SK-N-SH (cell line): ENCODE data around the gene CLIC3. TPM values are rescaled to one million over a fixed set of nuclear protein-coding genes. Genes with fewer than 3 reads are reported as not detected.

Experiments
- CTCF ChIA-PET: fragments of 300-600, 350-600 bp; formaldehyde crosslinking; extraction: SDS; loops from one replicate; lab custom pipeline; 2021; lab: Yijun Ruan, JAX
- POLR2A ChIA-PET: fragments of 350-600 bp; sonication (Branson Sonifier 250); formaldehyde crosslinking; extraction: SDS; loops from one replicate; lab custom pipeline; 2020; ENCODE audit warnings: antibody characterized with exemption, inconsistent platforms; lab: Yijun Ruan, JAX
- DNase-seq: peaks from one replicate; pipeline ENCODE4 v3.0.0; 2012
- H2AFZ ChIP-seq: fragments of 200-600 bp; sonication (generic); 2 replicates; pipeline ENCODE4 v1.8.1; 2016; ENCODE audit warnings: antibody characterized with exemption, mild to moderate bottlenecking, low read depth
- H3F3A ChIP-seq: fragments of 200-600 bp; sonication (generic); replicated peaks from 2 replicates; pipeline ENCODE3; 2016; ENCODE audit warnings: antibody characterized with exemption, mild to moderate bottlenecking; ENCODE audit not compliant: insufficient read depth
- H3K27ac ChIP-seq, 2 experiments: fragments of 200-500 bp in 1 of 2; fragments of 200-600 bp in 1 of 2; sonication (Bioruptor generic) in 1 of 2; sonication (generic), shearing (Covaris generic) in 1 of 2; 2 replicates each; pipeline versions ENCODE4 v1.5.1 to v1.6.1; 2014 to 2016; ENCODE audit warnings: low read depth in 2 of 2, inconsistent platforms in 1 of 2, low read length in 1 of 2, mild to moderate bottlenecking in 1 of 2, mixed read lengths in 1 of 2
- H3K27me3 ChIP-seq: fragments of 200-600 bp; sonication (generic), shearing (Covaris generic); 2 replicates; pipeline ENCODE4 v1.6.1; 2016; ENCODE audit warnings: mixed run types; ENCODE audit not compliant: insufficient read depth
- H3K36me3 ChIP-seq, 2 experiments: fragments of 200-500 bp in 1 of 2; fragments of 200-600 bp in 1 of 2; sonication (Bioruptor generic) in 1 of 2; sonication (generic) in 1 of 2; replicated peaks in 1 of 2; 2 replicates each; pipeline versions ENCODE3 to v1.5.1; 2014 to 2016; ENCODE audit warnings: low read length in 1 of 2, mild to moderate bottlenecking in 1 of 2; ENCODE audit not compliant: insufficient read depth in 2 of 2, control insufficient read depth in 1 of 2
- H3K4me1 ChIP-seq, 2 experiments: fragments of 200-500 bp in 1 of 2; fragments of 200-600 bp in 1 of 2; sonication (Bioruptor generic) in 1 of 2; sonication (generic), shearing (Covaris generic) in 1 of 2; 2 replicates each; pipeline versions ENCODE4 v1.5.1 to v1.6.1; 2014 to 2016; ENCODE audit warnings: low read depth in 1 of 2, low read length in 1 of 2, mixed run types in 1 of 2; ENCODE audit not compliant: insufficient read depth in 2 of 2, control insufficient read depth in 1 of 2
- H3K4me2 ChIP-seq: fragments of 200-600 bp; sonication (generic), shearing (Covaris generic); 2 replicates; pipeline ENCODE4 v1.6.1; 2017; ENCODE audit warnings: mixed run types
- H3K4me3 ChIP-seq, 2 experiments: fragments of 200-500 bp in 1 of 2; fragments of 200-600 bp in 1 of 2; sonication (Bioruptor generic) in 1 of 2; sonication (generic), shearing (Covaris generic) in 1 of 2; 2 replicates each; pipeline versions ENCODE4 v1.5.1 to v1.8.1; 2014 to 2016; ENCODE audit warnings: low read depth in 2 of 2, inconsistent platforms in 1 of 2, low read length in 1 of 2, mild to moderate bottlenecking in 1 of 2, mixed read lengths in 1 of 2, moderate library complexity in 1 of 2
- H3K79me2 ChIP-seq: fragments of 200-600 bp; sonication (generic); 2 replicates; pipeline ENCODE4 v1.8.1; 2017; ENCODE audit warnings: mild to moderate bottlenecking; ENCODE audit not compliant: insufficient read depth
- H3K9ac ChIP-seq: fragments of 200-600 bp; sonication (generic); 2 replicates; pipeline ENCODE4 v1.6.1; 2017; ENCODE audit warnings: mixed run types
- H3K9me2 ChIP-seq: fragments of 200-600 bp; sonication (generic); 2 replicates; pipeline ENCODE4 v1.6.1; 2017; ENCODE audit warnings: mixed run types
- H3K9me3 ChIP-seq: fragments of 200-600 bp; sonication (generic); 2 replicates; pipeline ENCODE4 v1.6.1; 2017; ENCODE audit warnings: mixed run types, mild to moderate bottlenecking, moderate library complexity
- H4K20me1 ChIP-seq: fragments of 200-600 bp; sonication (generic); 2 replicates; pipeline ENCODE4 v1.6.1; 2017; ENCODE audit warnings: mild to moderate bottlenecking, mixed run types; ENCODE audit not compliant: insufficient read depth
- CTCF ChIP-seq: fragments of 200-600 bp; sonication (generic); IDR thresholded peaks from 2 replicates; pipeline ENCODE4 v1.6.1; 2017; ENCODE audit warnings: antibody characterized with exemption, mild to moderate bottlenecking, moderate library complexity
- ELF1 ChIP-seq: IDR thresholded peaks from 2 replicates; pipeline ENCODE4 v1.4.0; 2012
- EP300 ChIP-seq, 2 experiments: IDR thresholded peaks; 2 replicates each; pipeline versions ENCODE4 v1.4.0 to v1.6.1; 2012; ENCODE audit warnings: borderline replicate concordance in 1 of 2, low read depth in 1 of 2, low read length in 1 of 2
- EZH2phosphoT487 ChIP-seq: fragments of 200-600 bp; sonication (generic); IDR thresholded peaks from 2 replicates; pipeline ENCODE4 v1.6.1; 2017; ENCODE audit warnings: low read depth, mixed run types, mild to moderate bottlenecking, antibody characterized with exemption, moderate library complexity, borderline replicate concordance
- FOSL2 ChIP-seq: IDR thresholded peaks from 2 replicates; pipeline ENCODE4 v1.4.0; 2012; ENCODE audit warnings: low read depth, mild to moderate bottlenecking, moderate library complexity, borderline replicate concordance
- FOXJ3 ChIP-seq: sonication (generic); formaldehyde crosslinking; IDR thresholded peaks from 2 replicates; pipeline ENCODE4 v1.5.1; 2020; ENCODE audit warnings: mild to moderate bottlenecking, missing genetic modification reagents
- FOXM1 ChIP-seq: IDR thresholded peaks from 2 replicates; pipeline ENCODE4 v1.4.0; 2012; ENCODE audit warnings: low read depth, mild to moderate bottlenecking
- GABPA ChIP-seq: IDR thresholded peaks from 2 replicates; pipeline ENCODE4 v1.4.0; 2012; ENCODE audit warnings: low read depth, mild to moderate bottlenecking
- GATA2 ChIP-seq: sonication (generic); formaldehyde crosslinking; IDR thresholded peaks from 2 replicates; pipeline ENCODE4 v1.5.0; 2020; ENCODE audit warnings: mild to moderate bottlenecking, missing genetic modification reagents
- JUND ChIP-seq: IDR thresholded peaks from 2 replicates; pipeline ENCODE4 v1.4.0; 2012
- MEF2A ChIP-seq: IDR thresholded peaks from 2 replicates; pipeline ENCODE4 v1.4.0; 2012; ENCODE audit warnings: low read depth, borderline replicate concordance
- MXI1 ChIP-seq: IDR thresholded peaks from 2 replicates; pipeline ENCODE4 v1.6.1; 2012; ENCODE audit warnings: mild to moderate bottlenecking, low read depth, low read length, improper control_type of control experiment
- NFIC ChIP-seq: IDR thresholded peaks from 2 replicates; pipeline ENCODE4 v1.4.0; 2012; ENCODE audit warnings: borderline replicate concordance
- POLR2AphosphoS5 ChIP-seq: IDR thresholded peaks from 2 replicates; pipeline ENCODE4 v1.6.1; 2012; ENCODE audit warnings: low read depth, low read length
- RAD21 ChIP-seq: IDR thresholded peaks from 2 replicates; pipeline ENCODE4 v1.6.1; 2012; ENCODE audit warnings: mild to moderate bottlenecking, low read length
- RCOR1 ChIP-seq: fragments of 150-350 bp; IDR thresholded peaks from 2 replicates; pipeline ENCODE4 v1.6.1; 2017; ENCODE audit warnings: antibody characterized with exemption, low read length
- RFX5 ChIP-seq: IDR thresholded peaks from 2 replicates; pipeline ENCODE4 v1.6.1; 2012; ENCODE audit warnings: mild to moderate bottlenecking, improper control_type of control experiment, low read length
- RXRA ChIP-seq: IDR thresholded peaks from 2 replicates; pipeline ENCODE4 v1.4.0; 2012; ENCODE audit warnings: low read depth, mild to moderate bottlenecking, borderline replicate concordance
- TAF1 ChIP-seq: IDR thresholded peaks from 2 replicates; pipeline ENCODE4 v1.6.1; 2012; ENCODE audit warnings: low read depth, mild to moderate bottlenecking, low read length, moderate library complexity, borderline replicate concordance
- TCF12 ChIP-seq: IDR thresholded peaks from 2 replicates; pipeline ENCODE4 v1.4.0; 2012
- TEAD4 ChIP-seq: IDR thresholded peaks from 2 replicates; pipeline ENCODE4 v1.4.0; 2012; ENCODE audit warnings: mild to moderate bottlenecking, borderline replicate concordance; ENCODE audit not compliant: insufficient read depth
- WGBS: methylation state at CpG from one replicate; pipeline ENCODE4 v1.1.6; 2017; ENCODE audit warnings: low lambda C conversion rate; 5-methylcytosine and 5-hydroxymethylcytosine counted together
- polyA plus RNA-seq, 3 experiments: library from polyadenylated mRNA; depleted of rRNA; stranded (reverse); fragments of >200 nt; gene quantifications; 2 replicates each; pipeline ENCODE4 v1.2.3, GENCODE V29; 2012
- TF ChIP-seq, protein P1 (sequence below): IDR thresholded peaks from 2 replicates; pipeline ENCODE4 v1.4.0; 2012; ENCODE audit warnings: low read depth
- TF ChIP-seq, protein P2 (sequence below): fragments of 150-350 bp; IDR thresholded peaks from 2 replicates; pipeline ENCODE4 v1.6.1; 2017; ENCODE audit warnings: antibody characterized with exemption, low read length, low read depth, borderline replicate concordance

The CLIC3 gene
- polyA plus RNA-seq, 1 of the 3 experiments (the other 2 are of a cell fraction): 1.0 TPM

GRCh38 chr9:136972743-136973142 is 23.6 kb downstream of the CLIC3 start:
- H4K20me1 ChIP-seq: no peaks in the 10 kb centered on the region
- no peak for TF ChIP-seq EZH2phosphoT487
- no peak for TF ChIP-seq RFX5
- no peak for TF ChIP-seq CTCF
- no peak for TF ChIP-seq EP300 (IDR thresholded peaks at IDR 0.05; ENCODE audit: borderline replicate concordance in 1 of 2, low read depth in 1 of 2, low read length in 1 of 2)
- TF ChIP-seq TAF1: no peak
- no peak for TF ChIP-seq MXI1
- no peak for TF ChIP-seq FOXJ3 (CRISPR knock-in tag)
- TF ChIP-seq GATA2: no peak
- no peak for TF ChIP-seq RXRA
- no peak for TF ChIP-seq MEF2A
- TF ChIP-seq TEAD4: no peak
- TF ChIP-seq, protein P1, sequence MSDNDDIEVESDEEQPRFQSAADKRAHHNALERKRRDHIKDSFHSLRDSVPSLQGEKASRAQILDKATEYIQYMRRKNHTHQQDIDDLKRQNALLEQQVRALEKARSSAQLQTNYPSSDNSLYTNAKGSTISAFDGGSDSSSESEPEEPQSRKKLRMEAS: no peak
- no peak for TF ChIP-seq NFIC
- TF ChIP-seq FOXM1: no peak
- TF ChIP-seq RCOR1: no peak
- TF ChIP-seq GABPA: no peak
- TF ChIP-seq ELF1: no peak
- TF ChIP-seq, all 33 proteins: peak for 0
- WGBS: 45% methylated on average over 12 of the region's 13 CpGs
- H3K4me2 ChIP-seq: no peak overlapping the region
- H3K27ac ChIP-seq: no peak overlapping the region
- no peak overlapping the region for H3K4me3 ChIP-seq
- ChIA-PET CTCF (interaction anchor here (0.7 to 4.4 kb wide), 3 partner anchors 25 to 63 kb away, joined by 3 to 24 read pairs (median 3); no protein-coding TSS in a partner anchor), POLR2A (interaction anchor here (1.5 kb wide), 1 partner anchor 22 kb away, joined by 4 read pairs; no protein-coding TSS in a partner anchor)
- peaks cover 0 to 23% of the 10 kb centered on the region in 2 experiments; a peak in 1 of 4 replicates for H3K4me1 ChIP-seq
- no peaks in the 10 kb centered on the region for H3K36me3 ChIP-seq
- H3K9ac ChIP-seq: no peak overlapping the region
- no peaks in the 10 kb centered on the region for H3K9me2 ChIP-seq
- H3K9me3 ChIP-seq: no peaks in the 10 kb centered on the region
- no peaks in the 10 kb centered on the region for H3F3A ChIP-seq
- no peaks in the 10 kb centered on the region for H3K27me3 ChIP-seq
- no peak for DNase-seq
- no peak overlapping the region for H2AFZ ChIP-seq
- H3K79me2 ChIP-seq: no peaks in the 10 kb centered on the region

GRCh38 chr9:136972335-136972734 is 24.0 kb downstream of the CLIC3 start:
- H3K9ac ChIP-seq: no peak overlapping the region
- no peaks in the 10 kb centered on the region for H3K9me2 ChIP-seq
- no peaks in the 10 kb centered on the region for H3F3A ChIP-seq
- H3K4me1 ChIP-seq: peaks cover 0 to 19% of the 10 kb centered on the region in 2 experiments; a peak in 1 of 4 replicates
- 93% methylated on average over 2 of the region's 11 CpGs for WGBS
- DNase-seq: no peak
- CTCF ChIA-PET: interaction anchor here (0.9 kb wide), 1 partner anchor 57 kb away, joined by 3 read pairs; no protein-coding TSS in a partner anchor
- H3K9me3 ChIP-seq: no peaks in the 10 kb centered on the region
- H3K27ac ChIP-seq: no peak overlapping the region
- H2AFZ ChIP-seq: no peak overlapping the region
- no peaks in the 10 kb centered on the region for H3K27me3 ChIP-seq
- POLR2A ChIA-PET: no interaction called here
- no peaks in the 10 kb centered on the region for H3K36me3 ChIP-seq
- no peaks in the 10 kb centered on the region for H4K20me1 ChIP-seq
- no peaks in the 10 kb centered on the region for H3K79me2 ChIP-seq
- H3K4me2 ChIP-seq: no peak overlapping the region
- H3K4me3 ChIP-seq: no peak overlapping the region
- TF ChIP-seq RCOR1 (no peak), MEF2A (no peak), TCF12 (no peak), TEAD4 (no peak), RAD21 (no peak), FOSL2 (no peak), ELF1 (no peak), JUND (no peak), FOXM1 (no peak), CTCF (no peak), RFX5 (no peak), POLR2AphosphoS5 (no peak)
- TF ChIP-seq, protein P2, sequence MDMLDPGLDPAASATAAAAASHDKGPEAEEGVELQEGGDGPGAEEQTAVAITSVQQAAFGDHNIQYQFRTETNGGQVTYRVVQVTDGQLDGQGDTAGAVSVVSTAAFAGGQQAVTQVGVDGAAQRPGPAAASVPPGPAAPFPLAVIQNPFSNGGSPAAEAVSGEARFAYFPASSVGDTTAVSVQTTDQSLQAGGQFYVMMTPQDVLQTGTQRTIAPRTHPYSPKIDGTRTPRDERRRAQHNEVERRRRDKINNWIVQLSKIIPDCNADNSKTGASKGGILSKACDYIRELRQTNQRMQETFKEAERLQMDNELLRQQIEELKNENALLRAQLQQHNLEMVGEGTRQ: no peak
- TF ChIP-seq, protein P1: no peak
